ENCODE measurements around the gene KCTD1.

KCTD1 gene

DNA sequence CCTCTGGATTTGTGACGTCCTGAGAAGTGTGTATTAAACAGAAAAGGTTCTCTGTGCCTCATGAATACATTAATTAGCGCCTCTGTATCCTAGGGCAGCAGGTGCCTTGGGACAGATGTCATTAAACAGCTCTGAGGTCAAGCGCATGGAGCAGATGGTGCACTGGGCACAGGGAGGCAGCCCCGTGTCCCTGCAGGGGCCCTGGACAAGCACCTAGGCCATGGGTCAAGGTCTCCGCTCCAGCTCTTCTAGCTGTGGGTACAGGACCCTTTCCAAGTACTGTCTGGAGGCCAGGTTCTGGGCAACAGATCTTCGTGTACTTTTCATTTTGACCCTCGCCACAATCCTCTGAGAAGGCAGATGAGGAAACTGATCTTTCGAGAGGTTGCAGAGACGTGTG, 126.4 kb downstream of the KCTD1 start:
- H3K27me3 Mint-ChIP-seq, result no peaks in the 10 kb centered on the region
- no peak overlapping the region for H3K27ac Mint-ChIP-seq
- no peaks in the 10 kb centered on the region for H3K36me3 Mint-ChIP-seq
- no peaks in the 10 kb centered on the region for H3K9me3 Mint-ChIP-seq
- no peaks in the 10 kb centered on the region for H3K4me1 Mint-ChIP-seq
- H3K4me3 Mint-ChIP-seq, result no peak overlapping the region

DNA sequence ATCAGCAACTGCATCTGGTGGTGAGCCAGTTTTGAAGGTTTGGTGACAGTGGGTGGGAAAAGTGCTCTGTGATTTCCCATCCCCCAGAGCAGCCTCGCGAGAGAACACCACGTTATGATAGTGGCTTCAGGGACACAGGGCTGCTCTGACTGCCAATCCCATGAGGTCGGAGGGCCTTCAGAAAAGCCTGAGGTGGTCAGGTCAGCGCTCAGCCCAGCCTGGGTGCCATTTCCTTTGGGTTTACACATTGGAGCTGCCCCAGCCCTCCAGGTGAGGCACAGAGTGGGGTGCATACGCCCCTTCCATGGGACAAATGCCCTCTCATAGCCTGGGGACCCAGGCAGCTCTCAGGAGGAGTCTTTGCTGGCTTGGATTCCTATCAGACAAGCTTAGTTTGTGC, 126.8 kb downstream of the KCTD1 start:
- Mint-ChIP-seq H3K27me3 (no peaks in the 10 kb centered on the region), H3K4me3 (no peak overlapping the region), H3K27ac (no peak overlapping the region), H3K36me3 (no peaks in the 10 kb centered on the region), H3K9me3 (no peaks in the 10 kb centered on the region), H3K4me1 (no peaks in the 10 kb centered on the region)

DNA sequence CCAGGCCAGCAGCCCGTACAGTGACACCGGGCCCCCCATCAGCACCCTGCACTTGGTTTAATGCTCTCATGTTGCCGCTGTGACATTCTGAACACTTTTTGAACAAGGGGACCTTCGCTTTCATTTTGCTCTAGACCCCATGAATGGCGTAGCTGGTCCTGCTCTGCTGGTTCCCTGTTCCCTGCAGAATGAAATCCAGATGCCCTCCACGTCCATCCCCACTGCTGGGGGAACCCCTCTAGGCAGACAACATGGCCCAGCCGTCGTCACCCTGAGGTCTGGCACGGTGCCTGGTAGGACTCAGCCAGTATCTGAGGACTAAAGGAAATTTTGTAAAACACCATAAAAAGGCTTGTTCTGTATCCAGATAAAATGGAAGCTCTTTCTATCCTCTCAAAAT, 128.6 kb downstream of the KCTD1 start:
- no peaks in the 10 kb centered on the region for H3K27me3 Mint-ChIP-seq
- H3K36me3 Mint-ChIP-seq, result no peaks in the 10 kb centered on the region
- H3K4me3 Mint-ChIP-seq, result no peak overlapping the region
- H3K27ac Mint-ChIP-seq, result no peak overlapping the region
- H3K9me3 Mint-ChIP-seq, result no peaks in the 10 kb centered on the region
- no peaks in the 10 kb centered on the region for H3K4me1 Mint-ChIP-seq

DNA sequence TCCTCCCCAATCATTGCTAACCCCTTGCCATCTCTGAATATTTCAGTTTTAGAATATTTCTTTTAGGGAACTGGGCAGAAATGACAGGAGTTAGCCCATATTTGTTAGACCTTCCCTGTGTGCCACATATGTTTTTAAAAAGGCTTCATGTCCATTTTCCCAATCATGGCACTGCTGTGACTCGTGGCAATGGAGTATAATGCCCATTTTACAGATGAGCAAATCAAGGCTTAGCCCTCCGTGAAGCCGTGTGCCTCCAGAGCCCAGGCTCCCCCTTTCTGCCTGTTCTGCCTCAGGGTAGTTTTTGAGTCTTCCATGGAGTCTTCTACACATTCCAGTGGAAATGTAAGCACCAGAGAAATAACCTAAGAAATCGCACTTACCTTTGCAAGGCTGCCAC, 130.1 kb downstream of the KCTD1 start:
- Mint-ChIP-seq H3K9me3 (no peaks in the 10 kb centered on the region), H3K36me3 (no peaks in the 10 kb centered on the region), H3K4me1 (no peaks in the 10 kb centered on the region), H3K27me3 (no peaks in the 10 kb centered on the region), H3K27ac (no peak overlapping the region), H3K4me3 (no peak overlapping the region)

DNA sequence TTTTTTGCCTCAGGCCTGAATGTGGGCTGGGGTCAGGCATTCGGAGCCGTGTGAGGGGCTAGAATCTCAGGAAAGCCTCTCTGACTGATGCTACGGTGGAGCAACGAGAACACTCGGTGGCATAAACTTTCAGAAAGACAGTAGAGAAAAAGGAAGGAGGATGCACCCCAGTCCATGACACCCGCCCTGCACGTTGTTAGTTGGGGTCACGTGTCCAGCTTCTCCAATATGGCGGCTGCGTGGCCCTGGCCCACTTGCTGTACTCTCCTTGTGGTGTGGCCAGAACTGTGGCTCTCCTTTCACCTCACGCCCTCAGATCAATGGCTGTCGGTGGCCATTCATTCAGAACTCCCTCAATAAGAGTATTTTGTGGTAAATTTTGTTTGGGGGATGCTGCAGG, 131.2 kb downstream of the KCTD1 start:
- Mint-ChIP-seq H3K4me1 (no peaks in the 10 kb centered on the region), H3K36me3 (no peaks in the 10 kb centered on the region), H3K27me3 (no peaks in the 10 kb centered on the region), H3K27ac (no peak overlapping the region), H3K9me3 (no peaks in the 10 kb centered on the region), H3K4me3 (no peak overlapping the region)

DNA sequence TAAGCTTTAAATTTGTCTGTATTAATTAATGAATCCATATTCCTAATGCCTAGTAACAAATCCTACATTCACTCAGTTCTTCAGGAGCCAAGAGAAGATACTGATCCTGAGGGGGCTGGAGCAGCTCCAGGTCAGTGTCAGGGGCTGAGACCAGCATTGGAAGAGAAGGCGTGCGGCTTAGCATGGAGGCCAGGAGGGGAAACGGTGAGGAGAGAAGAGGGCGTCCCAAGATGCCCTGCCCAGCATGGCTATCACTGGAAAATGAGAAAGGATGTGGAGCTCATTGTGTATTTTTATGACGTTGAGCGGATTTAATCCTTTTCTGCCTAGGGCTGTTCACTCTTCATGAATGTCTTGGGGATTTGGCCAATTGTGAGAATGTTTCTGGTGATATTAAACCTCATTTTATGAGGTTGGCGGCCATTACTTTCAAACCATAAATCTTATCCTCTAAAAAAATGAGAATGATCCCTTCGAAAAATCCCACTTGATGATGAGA, 131.7 kb downstream of the KCTD1 start:
- no peaks in the 10 kb centered on the region for H3K9me3 Mint-ChIP-seq
- no peaks in the 10 kb centered on the region for H3K36me3 Mint-ChIP-seq
- no peak overlapping the region for H3K27ac Mint-ChIP-seq

DNA sequence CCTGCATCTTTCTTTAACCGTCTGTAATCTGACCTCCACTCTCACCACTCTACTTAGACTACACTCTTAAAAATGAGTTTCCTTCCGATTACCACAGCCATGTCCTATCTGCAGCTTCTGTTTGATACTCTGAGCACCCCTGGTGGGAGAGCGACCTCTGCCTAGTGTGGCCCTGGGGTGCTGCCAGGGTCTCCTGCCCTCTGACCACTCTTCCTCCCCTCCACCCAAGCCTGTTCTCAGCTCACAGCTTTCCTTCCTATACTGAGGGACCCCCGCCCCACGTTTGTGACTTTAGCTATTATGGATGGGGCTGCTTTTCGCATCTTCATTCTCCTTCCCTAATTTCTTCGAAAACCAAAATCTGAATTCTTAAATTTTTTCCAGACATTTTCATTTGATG, 132.7 kb downstream of the KCTD1 start:
- Mint-ChIP-seq H3K4me1 (no peaks in the 10 kb centered on the region), H3K9me3 (no peaks in the 10 kb centered on the region), H3K4me3 (no peak overlapping the region), H3K27me3 (no peaks in the 10 kb centered on the region), H3K27ac (no peak overlapping the region), H3K36me3 (no peaks in the 10 kb centered on the region)

More for the DNA sequence above, 131.7 kb downstream of the KCTD1 start:
- no peaks in the 10 kb centered on the region for H3K27me3 Mint-ChIP-seq
- H3K4me1 Mint-ChIP-seq, result no peaks in the 10 kb centered on the region
- H3K4me3 Mint-ChIP-seq, result no peak overlapping the region

DNA sequence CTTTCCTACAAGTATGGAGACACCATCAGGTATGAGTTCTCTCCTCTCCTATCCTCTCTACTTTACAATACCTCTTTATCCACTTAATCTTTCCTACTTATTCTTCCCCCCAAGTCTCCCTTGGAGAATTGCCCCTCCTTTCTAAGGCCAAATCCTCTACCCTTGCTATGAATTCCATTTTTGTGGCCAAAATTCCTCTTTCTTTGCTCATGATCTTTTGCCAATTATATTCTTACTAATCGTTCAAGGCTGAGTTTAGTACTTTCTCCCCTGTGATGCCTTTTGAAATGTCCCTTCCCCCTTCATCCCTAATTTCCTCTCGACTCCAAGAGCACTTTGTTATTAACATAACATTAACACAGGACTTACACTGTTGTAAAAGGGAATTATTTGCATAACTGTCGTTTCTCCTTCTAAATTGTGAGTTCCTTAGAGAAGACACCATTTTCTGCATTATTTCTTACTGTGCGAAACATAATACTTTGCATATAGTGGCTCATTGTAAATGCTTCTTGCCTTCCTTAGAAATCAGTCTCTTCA, 133.4 kb downstream of the KCTD1 start:
- Mint-ChIP-seq H3K27ac (no peak overlapping the region), H3K36me3 (no peaks in the 10 kb centered on the region), H3K4me3 (no peak overlapping the region), H3K27me3 (no peaks in the 10 kb centered on the region), H3K9me3 (no peaks in the 10 kb centered on the region), H3K4me1 (no peaks in the 10 kb centered on the region)

DNA sequence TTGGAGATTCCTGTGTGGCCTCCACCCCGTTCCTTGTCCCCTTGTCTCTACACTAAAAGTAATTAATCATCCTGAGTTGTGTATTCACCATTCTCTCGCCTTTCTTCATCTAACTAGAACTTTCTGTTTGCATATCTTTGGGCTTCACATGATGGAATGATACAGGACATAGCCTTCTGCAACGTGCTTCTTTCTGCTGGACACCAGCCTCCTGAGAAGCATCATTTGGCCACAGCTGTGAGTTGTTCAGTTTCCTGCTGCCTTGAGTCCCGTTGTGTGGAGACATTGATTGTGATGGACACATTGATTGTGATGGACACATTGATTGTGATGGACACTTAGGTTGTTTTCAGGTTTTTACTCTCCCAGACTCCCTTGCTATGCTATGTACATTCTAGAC, 139.3 kb downstream of the KCTD1 start:
- no peak overlapping the region for H3K4me3 Mint-ChIP-seq
- no peaks in the 10 kb centered on the region for H3K36me3 Mint-ChIP-seq
- no peak overlapping the region for H3K27ac Mint-ChIP-seq
- H3K4me1 Mint-ChIP-seq, result no peaks in the 10 kb centered on the region
- H3K27me3 Mint-ChIP-seq, result no peaks in the 10 kb centered on the region
- H3K9me3 Mint-ChIP-seq, result no peaks in the 10 kb centered on the region

DNA sequence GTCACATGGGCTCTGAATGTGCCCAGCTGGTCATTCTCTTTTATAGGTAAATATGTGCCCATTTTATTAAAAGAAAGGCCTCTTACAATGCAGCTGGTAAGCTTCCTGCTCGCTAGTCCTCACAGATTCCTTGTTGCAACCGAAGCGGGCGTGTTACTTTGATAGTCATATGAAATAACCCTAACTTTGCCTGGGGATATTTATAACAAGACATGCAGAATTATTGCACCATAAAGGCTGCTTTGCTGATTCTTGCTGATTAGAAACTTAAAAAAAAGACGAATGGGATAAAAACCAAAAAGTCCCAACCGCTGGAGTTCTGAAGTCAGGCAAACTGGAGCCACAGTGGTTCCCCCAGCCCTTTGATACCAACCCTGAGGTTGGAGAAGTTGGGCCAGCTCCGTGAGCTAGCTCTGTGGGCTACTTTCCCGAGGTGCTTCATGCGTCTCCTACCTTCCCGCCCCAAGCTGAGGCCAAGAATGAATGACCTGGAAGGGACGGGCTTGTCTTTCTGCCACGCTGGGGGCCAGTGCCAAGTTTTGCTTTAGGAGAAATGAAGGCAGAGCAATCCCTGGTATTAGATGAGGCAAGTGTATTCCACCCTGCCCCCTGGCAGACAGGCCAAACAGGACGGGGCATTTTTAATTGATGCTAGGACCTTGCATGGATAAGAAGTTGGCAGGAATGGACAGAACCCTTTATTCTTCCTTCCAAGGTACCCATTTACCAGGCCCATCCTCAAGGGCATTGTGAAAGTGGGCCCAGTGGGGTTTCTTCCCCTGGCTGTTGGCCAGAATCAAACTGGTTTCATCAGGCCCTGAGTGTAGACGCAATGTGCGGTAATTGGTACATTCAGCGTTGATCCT, 140.4 kb downstream of the KCTD1 start:
- Mint-ChIP-seq H3K4me3 (no peak overlapping the region), H3K9me3 (no peaks in the 10 kb centered on the region), H3K36me3 (no peaks in the 10 kb centered on the region), H3K27ac (no peak overlapping the region), H3K27me3 (no peaks in the 10 kb centered on the region), H3K4me1 (no peaks in the 10 kb centered on the region)

DNA sequence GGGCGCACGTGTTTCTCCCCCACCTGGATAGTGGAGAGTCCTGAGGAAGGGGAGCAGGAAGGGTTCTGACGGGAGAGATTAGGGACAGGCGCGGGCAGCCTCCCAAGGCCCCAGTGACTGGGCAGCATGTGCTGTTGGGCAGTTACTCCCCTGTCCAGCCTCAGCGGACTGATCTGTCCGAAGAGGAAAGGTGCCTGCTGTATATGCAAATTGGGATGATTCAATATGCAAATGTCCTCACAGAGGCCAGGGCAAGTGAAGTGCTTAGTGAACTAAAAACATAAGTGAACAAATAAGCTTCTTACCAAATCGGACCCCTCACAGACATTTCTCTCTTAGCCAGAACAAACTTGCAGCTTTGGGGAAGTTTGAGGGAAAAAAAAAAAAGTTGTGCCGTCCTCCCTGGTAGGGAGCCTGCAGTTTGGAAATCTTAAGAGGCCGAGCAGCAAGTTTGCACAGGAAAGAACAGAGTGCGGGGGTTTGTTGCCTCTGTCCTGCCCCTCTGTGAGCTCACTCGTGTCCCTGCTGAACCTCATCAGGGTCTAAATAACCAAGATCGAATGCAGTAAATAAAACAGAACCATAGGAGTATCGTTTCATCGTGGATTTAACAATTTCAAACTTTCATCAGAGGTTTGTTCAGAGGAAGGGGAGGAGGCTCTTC, 141.4 kb downstream of the KCTD1 start:
- Mint-ChIP-seq H3K9me3 (no peaks in the 10 kb centered on the region), H3K36me3 (no peaks in the 10 kb centered on the region), H3K27ac (no peak overlapping the region), H3K4me3 (no peak overlapping the region), H3K4me1 (no peaks in the 10 kb centered on the region), H3K27me3 (no peaks in the 10 kb centered on the region)

DNA sequence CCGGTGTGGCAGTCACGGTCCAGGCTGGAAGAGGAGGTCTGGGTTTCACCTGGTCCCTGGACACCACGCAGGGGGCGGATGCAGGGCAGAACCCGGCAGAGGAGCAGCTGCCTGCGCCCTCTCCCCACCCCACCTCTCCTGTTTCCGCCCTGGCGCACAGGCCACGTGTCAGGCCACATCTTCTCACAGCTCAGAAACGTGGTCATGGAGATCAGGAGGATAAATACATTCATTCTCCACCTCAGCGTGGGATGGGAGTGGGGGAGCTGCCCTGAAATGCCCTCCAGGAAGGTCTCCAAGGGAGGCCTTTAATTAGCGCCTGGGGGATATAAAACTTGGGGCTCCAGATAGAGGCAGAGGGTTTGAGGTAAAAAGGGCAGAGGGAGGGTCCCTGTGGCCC, 142.0 kb downstream of the KCTD1 start:
- Mint-ChIP-seq H3K4me1 (no peaks in the 10 kb centered on the region), H3K27ac (no peak overlapping the region), H3K36me3 (no peaks in the 10 kb centered on the region), H3K4me3 (no peak overlapping the region), H3K9me3 (no peaks in the 10 kb centered on the region), H3K27me3 (no peaks in the 10 kb centered on the region)

DNA sequence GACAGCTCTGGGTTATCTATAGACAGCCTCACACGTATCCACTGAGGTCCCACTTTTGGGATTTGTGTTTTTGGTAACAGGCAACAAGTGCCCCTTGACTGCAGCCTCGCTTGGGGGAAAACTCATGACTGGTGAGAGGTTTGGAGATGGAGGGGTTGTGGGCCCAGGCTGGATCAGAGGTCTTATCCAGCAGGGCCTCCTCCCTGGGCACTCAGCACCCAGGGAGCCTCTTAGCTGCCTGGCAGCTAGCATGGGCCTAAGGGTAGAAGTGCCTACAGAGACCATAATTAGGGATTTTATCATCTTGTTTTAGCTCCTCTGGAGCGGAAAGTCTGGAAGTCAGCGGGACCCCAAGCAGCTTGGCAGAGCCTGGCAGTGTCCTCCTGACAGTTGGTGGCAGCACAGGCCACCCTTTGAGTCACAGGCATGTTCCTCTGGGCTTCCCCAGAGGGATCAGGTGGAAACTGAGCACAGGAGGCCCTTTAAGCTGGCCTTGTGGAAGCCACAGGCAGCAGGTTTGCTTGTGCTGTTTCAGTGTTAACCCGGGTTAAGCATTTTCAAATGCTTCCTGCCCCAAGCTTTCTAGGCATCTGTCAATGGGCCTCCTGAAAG, 143.1 kb downstream of the KCTD1 start:
- Mint-ChIP-seq H3K4me1 (no peaks in the 10 kb centered on the region), H3K9me3 (no peaks in the 10 kb centered on the region), H3K36me3 (no peaks in the 10 kb centered on the region), H3K27me3 (no peaks in the 10 kb centered on the region), H3K27ac (no peak overlapping the region), H3K4me3 (no peak overlapping the region)

All from activated naive CD4-positive, alpha-beta T cell treated with anti-CD3 and anti-CD28 coated beads, Interleukin-2, amount 50 U/mL, for 24 hours (primary cell).